Suppressor macrophage treated with lipopolysaccharide for 1 hour (primary cell): ENCODE results near the gene MAL.
"Not testable (repeated sequence)": the region's sequence is repeated elsewhere in the genome, so short reads cannot be mapped to it uniquely, and the experiment has no call there.

Source experiments
- DNase-seq, 3 donors: peaks; one replicate each; pipeline ENCODE4 v3.0.0-alpha.2; 2020 to 2022

MAL gene

DNA sequence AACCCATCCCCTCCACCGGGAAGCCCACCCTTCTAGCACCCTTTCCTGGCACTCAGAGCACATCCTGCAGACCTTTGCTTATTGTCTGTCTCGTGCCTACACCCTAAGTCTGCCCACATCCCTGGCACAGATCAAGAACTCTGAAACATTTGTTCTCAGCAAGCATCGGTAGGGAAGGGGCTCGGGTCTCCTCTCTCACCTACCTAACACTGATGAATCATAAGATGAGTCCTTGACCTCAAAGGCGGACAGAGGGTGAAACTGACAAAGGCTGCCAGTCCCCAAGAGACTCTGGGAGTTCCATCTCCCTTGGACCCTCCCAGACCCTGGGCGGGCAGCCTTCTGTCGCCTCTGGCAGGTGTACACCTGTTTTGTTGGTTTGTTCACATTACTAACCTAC is 9.3 kb downstream of the MAL start:
- DNase-seq, result no peak

DNA sequence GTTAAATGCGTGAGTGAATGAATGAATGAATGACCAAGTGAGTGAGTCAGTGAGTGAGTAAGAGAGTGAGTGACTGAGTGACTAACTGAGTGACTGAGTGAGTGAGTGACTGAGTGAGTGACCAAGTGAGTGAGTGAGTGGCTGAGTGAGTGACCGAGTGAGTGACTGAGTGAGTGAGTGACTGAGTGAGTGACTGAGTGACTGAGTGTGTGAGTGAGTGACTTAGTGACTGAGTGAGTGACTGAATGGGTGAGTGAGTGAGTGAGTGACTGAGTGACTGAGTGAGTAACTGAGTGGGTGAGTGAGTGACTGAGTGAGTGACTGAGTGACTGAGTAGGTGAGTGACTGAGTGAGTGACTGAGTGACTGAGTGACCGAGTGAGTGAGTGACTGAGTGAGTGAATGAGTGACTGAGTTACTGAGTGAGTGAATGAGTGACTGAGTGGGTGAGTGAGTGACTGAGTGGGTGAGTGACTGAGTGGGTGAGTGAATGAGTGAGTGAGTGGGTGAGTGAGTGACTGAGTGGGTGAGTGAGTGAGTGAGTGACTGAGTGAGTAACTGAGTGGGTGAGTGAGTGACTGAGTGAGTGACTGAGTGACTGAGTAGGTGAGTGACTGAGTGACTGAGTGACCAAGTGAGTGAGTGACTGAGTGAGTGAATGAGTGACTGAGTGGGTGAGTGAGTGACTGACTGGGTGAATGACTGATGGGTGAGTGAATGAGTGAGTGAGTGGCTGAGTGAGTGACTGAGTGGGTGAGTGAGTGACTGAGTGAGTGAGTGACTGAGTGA is 11.3 kb downstream of the MAL start:
- DNase-seq, result no peak

DNA sequence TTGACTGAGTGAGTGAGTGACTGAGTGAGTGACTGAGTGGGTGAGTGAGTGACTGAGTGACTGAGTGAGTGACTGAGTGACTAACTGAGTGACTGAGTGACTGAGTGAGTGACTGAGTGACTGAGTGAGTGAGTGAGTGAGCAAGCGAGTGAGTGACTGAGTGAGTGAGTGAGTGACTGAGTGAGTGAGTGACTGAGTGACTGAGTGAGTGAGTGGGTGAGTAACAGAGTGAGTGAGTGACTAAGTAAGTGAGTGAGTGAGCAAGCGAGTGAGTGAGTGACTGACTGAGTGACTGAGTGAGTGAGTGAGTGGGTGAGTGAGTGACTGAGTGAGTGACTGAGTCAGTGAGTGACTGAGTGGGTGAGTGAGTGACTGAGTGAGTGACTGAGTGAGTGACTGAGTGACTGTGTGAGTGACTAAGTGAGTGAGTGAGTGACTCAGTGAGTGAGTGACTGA is 11.9 kb downstream of the MAL start:
- no peak for DNase-seq

DNA sequence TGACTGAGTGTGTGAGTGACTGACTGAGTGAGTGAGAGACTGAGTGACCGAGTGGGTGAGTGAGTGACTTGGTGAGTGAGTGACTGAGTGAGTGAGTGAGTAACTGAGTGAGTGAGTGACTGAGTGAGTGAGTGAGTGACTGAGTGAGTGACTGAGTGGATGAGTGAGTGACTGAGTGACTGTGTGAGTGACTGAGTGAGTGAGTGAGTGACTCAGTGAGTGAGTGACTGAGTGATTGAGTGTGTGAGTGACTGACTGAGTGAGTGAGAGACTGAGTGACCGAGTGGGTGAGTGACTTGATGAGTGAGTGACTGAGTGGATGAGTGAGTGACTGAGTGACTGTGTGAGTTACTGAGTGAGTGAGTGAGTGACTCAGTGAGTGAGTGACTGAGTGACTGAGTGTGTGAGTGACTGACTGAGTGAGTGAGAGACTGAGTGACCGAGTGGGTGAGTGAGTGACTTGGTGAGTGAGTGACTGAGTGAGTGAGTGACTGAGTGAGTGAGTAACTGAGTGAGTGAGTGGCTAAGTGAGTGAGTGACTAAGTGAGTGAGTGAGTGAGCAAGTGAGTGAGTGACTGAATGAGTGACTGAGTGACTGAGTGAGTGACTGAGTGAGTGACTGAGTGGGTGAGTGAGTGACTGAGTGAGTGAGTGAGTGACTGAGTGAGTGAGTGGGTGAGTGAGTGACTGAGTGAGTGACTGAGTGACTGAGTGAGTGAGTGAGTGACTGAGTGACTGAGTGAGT is 12.5 kb downstream of the MAL start:
- not testable (repeated sequence) for DNase-seq

DNA sequence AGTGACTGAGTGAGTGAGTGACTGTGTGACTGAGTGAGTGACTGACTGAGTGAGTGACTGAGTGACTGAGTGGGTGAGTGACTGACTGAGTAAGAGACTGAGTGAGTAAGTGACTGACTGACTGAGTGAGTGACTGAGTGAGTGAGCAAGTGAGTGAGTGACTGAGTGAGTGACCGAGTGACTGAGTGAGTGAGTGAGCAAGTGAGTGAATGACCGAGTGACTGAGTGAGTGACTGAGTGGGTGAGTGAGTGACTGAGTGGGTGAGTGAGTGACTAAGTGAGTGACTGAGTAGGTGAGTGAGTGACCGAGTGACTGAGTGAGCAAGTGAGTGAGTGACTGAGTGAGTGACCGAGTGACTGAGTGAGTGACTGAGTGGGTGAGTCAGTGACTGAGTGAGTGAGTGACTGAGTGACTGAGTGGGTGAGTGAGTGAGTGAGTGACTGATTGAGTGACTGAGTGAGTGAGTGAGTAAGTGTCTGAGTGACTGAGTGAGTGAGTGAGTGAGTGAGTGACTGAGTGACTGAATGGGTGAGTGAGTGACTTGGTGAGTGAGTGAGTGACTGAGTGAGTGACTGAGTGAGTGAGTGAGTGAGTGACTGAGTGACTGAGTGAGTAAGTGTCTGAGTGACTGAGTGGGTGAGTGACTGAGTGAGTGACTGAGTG is 13.3 kb downstream of the MAL start:
- no peak for DNase-seq

DNA sequence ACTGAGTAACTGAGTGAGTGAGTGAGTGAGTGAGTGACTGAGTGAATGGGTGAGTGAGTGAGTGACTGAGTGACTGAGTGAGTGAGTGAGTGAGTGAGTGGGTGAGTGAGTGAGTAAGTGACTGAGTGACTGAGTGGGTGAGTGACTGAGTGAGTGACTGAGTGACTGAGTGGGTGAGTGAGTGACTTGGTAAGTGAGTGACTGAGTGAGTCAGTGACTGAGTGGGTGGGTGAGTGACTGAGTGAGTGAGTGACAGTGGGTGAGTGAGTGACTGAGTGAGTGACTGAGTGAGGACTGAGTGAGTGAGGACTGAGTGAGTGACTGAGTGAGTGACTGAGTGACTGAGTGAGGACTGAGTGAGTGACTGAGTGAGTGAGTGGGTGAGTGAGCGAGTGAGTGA is 13.9 kb downstream of the MAL start:
- DNase-seq, result peak in 2 of 3 donors; percentile 12

DNA sequence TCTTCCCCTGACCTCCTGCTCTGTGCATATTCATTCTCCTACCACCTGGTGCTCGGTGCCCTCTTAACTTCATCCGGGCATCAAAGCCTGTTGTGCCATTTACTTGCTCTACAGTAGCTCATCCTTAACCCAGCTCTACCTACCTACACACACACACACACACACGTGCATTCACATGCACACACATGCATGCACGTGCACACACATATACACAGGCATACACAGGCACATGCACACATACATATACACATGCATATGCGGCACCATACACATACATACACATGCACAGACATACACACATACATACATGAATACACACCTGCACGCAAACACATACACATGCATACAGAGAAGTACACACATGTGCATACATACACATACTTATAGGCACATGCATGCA is 14.5 kb downstream of the MAL start:
- no peak for DNase-seq

DNA sequence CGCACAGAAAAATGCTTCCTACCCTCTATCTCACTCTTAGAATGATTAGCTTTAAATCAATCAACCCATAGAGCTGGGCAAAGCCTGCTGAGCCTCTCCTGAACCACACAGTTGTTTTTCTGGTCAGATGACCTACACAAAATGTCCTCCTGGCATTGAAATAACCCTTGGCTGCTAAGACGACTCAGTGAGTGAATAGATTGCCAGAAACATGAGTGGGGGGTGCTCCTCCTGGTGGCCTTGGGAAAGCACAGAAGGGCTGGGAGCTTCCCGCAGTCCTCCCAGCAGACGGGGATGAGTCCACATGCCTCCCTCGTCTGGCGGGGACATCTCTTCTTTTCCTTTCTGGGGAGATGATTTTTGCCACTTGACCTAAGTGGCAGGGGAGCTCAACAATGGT is 14.9 kb downstream of the MAL start:
- DNase-seq, result no peak

DNA sequence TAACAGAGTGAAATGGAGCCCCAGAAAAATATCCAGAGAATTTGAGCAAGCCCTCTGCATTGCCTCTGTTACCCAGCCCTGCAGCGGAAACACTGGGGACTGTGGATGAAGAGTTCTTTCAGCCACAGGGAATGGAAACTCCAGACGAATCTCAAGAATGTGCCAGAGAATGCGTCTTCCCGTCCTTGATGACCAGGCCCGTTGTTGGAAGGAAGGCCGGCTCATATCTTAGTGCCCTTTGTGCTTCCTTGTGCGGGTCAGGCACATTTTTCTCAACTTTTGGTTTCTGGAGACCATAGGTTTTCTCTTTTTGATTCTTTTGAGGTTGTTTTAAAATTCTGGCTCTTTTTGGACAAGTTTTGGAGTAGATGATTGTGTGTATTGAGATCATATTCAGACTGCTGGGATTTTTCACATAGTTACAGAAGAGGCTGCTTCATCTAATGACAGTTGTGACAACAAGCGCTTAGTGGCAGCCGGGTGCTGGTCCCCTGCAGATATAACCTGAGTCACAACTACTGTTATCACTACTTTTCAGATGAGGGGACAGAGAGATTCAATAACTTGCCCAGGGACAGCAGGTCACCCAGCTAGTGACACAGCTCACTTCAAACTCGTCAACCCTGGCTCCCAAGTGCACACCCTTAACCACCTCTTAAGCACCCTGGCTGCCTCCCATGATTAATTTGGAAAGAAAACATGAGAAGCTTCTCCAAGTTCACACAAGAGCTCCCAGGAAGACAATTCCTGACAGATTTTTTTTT is 15.7 kb downstream of the MAL start:
- DNase-seq, result no peak

DNA sequence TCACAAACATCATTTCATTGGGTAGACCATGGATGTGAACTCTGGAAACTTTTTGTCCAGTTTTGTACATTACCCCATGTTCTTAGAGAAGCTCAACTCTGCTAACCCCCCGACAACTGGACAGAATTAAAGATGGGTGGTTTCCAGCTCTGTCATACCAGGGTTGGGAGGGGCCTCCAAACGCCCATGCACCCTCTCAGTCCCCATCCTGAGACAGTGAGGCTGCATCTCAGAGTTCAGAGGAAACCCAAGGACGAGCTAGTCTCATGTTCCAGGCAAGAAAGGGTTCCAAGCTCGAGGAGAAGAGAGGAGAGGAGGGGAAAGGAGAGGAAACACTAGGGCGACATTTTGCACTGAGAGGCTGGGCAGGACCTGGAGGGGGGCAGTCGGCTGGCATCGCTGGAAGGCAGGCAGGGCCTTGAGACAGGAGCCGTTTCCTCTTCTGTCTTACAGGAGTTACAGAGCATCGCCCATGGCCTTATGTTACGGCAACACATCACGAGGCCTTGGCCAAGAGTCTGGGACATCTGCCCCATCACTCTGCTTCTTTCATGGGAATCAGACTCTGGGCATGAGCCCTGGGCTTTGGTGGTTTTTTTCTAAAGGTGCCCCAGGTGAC is 16.4 kb downstream of the MAL start:
- DNase-seq, result no peak

DNA sequence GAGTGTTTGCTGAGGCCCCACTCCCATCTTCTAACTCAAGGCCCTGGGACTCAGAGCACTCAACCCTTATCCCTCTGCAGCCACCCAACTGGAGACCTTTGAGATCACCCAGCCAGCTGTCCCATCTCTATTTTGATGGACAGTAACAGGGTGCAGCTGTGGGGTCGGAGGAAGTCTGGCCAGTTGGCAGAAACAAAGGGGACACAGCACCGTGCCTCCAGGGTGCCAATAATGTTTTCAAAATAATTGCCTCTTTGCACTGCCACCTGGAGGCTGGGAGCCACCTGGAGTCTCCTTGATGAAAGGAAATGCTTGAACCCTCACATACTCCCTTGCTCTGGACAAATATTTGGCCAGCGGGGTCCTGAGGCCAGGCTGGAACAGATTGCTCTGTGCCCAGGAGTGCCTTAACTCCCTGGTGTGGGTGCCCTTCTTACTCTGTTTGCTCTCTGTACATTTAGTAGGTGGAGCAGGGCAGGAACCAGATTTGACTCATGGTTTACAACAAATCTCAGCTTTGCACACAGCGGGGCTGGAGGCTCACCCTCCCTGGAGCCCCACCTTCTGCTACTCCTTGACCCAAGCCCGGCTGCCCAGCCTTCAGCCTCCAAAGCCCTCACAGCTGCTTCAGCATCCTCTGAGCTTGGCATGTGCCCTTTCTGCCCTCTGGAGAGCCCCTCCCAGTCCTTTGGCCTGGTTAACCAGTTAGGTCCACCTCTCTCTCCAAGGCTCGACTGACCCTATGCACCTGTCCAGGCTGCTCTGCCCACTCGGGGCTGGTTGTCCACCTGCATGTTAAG is 17.2 kb downstream of the MAL start:
- DNase-seq, result no peak

DNA sequence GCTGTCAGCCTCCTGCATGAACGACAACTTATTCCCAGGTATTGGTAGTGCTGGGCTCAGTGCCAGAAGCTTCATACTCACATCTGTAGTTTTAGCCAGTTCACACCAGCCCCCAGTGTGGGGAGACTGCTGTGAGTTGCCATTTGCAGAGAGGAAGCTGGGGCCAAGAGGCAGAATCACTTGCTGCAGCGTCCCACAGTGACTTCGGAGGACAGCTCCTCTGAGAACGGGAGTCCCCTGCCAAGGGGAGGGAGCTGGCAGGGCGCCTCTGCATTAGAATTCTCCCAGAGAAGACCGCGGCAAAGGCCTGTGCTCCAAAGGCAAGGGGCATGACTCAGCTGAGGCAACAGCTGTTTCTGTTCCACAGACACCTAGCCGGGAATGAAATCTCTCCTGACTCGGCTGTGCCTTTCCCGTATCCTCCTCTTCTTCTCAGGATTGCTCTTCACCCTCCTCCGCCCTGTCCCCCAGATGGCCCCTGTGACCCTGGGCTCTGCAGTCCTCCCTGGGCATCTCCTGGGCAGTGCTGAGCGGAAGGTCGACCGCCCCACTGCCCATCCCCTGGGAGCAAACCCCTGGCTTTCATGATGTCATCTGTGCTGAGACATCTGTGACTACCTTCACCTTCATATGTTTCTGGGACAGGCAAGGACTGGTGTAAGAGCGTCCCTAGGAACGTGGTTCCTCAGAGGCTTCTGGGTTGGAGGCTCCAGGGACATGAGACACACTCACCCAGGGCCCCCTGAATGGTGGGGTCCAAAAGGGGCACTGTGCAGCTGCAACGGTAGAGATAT is 18.0 kb downstream of the MAL start:
- no peak for DNase-seq

DNA sequence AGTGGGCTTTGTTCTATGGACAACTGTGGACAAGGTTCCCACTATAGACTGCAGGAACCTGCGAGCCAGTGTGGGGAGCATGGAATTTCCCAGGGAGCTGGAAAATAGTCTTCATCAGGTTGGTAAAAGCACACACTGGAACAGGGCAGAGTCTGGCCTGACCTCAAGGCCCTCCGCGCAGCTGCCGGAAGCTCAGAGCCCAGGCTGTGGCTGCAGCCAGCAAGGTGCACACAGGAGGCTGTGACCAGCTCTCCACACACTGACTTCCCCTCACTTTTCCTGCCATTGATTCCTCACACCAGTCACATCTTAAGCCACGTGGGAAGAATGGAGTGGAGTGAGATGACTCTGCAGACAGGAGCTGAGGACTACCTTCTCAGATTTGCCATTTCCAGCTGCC is 19.1 kb downstream of the MAL start:
- DNase-seq, result no peak

DNA sequence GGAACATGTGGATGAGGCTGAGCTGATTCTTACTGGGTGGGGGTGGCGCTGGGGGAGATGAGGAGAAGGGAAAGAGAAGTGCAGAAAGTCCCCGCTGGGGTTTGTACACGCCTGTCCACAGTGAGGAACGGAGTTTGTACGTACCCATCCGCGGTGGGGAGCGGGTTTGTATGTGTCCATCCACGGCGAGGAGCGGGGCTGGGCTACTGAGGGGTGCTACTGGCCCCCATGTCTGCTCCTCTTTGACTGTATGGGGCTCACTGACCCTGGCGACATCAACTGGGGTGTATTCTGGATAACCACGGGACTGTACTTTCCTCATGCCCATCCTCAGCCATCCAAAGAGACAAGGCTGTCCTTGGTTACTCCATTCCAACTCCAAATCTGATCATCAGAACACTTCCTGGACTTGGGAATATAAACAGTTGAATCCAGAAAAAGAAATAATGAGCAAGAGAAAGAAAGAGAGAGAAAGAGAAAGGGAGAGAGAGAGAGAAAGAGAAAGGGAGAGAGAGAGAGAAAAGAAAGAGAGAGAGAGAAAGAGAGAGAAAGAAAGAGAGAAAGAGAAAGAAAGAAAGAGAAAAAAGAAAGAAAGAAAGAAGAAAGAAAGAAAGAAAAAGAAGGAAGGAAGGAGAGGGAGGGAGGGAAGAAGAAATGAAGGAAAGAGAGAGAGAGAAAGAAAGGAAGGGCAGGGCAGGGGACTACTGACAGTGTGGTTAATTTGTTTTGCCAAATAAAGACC is 21.0 kb downstream of the MAL start:
- DNase-seq, result no peak

DNA sequence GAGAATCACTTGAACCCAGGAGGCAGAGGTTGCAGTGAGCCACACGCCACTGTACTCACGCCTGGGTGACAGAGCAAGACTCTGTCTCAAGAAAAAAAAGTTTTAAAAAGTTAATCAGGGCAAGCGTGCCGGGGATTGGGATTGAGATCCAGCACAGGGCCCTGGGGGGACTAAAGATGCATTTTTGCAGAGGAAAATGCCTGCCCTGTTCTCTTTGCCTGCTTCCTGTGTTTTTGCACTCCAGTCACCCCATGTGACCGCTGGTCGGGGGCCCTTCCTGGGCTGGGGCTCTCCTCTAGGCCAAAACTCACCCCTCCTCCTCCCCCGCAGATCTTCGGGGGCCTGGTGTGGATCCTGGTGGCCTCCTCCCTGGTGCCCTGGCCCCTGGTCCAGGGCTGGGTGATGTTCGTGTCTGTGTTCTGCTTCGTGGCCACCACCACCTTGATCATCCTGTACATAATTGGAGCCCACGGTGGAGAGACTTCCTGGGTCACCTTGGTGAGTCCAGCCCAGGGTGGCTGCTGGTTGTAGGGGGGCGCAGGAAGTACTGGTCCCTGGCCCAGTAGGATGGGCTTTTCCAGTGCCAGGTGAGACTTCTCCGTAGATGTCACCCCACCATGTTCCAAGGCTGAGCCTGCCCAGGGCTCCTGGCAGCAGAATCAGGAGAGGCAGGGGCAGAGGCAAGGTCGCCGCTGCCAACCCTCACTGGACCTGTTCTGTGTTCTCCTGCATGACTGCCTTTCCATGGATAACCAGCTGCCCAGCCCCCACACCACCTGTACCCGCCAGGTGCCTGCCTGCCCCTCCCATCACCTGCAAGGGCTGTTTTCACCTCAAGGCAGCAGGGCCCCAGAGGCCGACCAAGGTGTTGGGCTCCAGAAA is 22.4 kb downstream of the MAL start:
- no peak for DNase-seq

DNA sequence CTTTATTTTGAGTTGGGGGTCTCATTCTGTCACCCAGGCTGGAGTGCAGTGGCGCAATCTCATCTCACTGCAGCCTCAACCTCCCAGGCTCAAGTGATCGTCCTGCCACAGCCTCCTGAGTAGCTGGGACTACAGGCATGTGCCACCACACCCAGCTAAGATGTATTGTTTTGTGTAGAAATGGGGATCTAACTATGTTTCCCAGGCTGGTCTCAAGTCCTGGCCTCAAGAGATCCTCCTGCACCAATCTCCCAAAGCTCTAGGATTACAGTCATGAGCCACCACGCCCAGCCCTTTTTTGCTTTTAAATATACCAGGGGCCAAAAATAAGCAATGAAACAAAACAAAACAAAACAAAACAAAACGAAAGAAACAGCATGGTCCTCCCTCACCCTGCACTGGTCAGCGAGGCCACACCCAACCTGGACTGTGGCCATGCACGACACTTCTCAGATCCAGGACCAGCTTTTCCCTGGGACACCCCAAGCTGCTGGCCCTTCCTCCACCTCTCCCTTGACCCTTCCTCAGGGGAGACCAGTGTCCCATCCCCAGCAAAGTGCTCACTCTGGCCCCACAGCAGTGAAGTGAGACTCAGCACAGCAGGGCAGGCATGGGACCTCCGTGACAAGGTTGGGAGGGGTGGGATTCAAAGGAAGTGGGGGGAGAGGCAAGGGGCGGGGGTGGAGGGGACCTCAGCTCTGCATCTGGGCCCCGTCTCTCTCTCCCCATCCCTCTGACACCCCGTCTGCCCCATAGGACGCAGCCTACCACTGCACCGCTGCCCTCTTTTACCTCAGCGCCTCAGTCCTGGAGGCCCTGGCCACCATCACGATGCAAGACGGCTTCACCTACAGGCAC is 23.5 kb downstream of the MAL start:
- DNase-seq, result no peak

DNA sequence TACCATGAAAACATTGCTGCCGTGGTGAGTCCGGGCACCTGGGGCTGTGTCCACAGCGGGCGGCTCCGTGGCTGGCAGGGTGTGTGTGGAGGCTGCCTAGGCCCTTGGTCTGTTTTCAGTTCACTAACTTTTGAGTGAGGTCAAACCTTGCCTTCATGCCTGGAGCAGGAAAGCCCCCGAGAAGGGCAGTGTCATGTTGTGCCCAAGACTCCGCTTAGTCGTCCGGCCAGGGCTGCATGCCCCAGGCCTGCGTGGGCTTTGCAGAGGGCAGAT is 24.1 kb downstream of the MAL start:
- DNase-seq, result no peak

DNA sequence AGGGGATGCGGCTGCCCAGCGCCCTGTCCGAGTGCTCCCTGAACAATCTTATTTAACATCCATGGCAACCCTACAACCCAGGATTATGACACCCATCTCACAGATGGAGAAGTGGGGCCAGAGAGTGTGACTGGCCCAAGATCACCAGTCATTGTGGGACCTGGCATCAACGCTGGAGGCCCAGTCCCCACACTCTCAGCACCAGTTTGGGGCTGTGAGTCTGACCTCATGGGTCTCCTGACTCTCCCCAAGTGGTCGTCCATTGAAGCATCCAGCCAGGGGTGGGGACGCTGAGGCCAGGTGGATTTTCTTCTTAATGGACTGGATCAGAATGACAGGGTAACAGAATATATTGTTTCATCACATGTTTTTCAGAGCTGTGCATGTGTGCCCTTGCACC is 24.5 kb downstream of the MAL start:
- no peak for DNase-seq
